Loucy (cell line): ENCODE results near the gene ARHGEF10L.

Experiments
- CTCF ChIP-seq: fragments of 200-600 bp; sonication (generic); conservative IDR thresholded peaks from 2 replicates; pipeline ENCODE4 v1.5.1; 2014; ENCODE audit warnings: mild to moderate bottlenecking, antibody characterized with exemption, low read length
- EZH2phosphoT487 ChIP-seq: fragments of 200-600 bp; IDR thresholded peaks from 2 replicates; pipeline ENCODE4 v1.6.1; 2018; ENCODE audit warnings: antibody characterized with exemption, mild to moderate bottlenecking, moderate library complexity, borderline replicate concordance

- TF ChIP-seq CTCF (no peak), EZH2phosphoT487 (no peak)
Observed at GRCh38 chr1:17587693-17588047, 48.2 kb downstream of the ARHGEF10L start.
